Measurements from ENCODE around the gene DUSP6. TPM values are rescaled to one million over a fixed set of nuclear protein-coding genes. Genes with fewer than 3 reads are reported as not detected.

DUSP6 gene
- polyA plus RNA-seq, 2 of the 4 experiments (the other 2 are of a cell fraction): 3.8 to 27.0 TPM

GRCh38 chr12:89316705-89317139 is 35.6 kb downstream of the DUSP6 start:
- Histone ChIP-seq H3K27ac (no peak overlapping the region), H3K4me2 (no peak overlapping the region), H3K4me1 (no peaks in the 10 kb centered on the region), H3K4me3 (no peak overlapping the region), H3K9me3 (no peaks in the 10 kb centered on the region)
- 39% methylated on average over 4 of the region's 4 CpGs for WGBS (ENCODE audit: missing lambda C conversion rate)
- DNase-seq (ENCODE audit: low read depth in 1 of 2, low spot score in 1 of 2) (no peak), ATAC-seq (no peak), FAIRE-seq (no peak)
- CTCF ChIA-PET: interaction anchor here (0.6 to 1.0 kb wide), 3 partner anchors 13 to 269 kb away, joined by 3 to 5 read pairs (median 4); no protein-coding TSS in a partner anchor
- no peak for TF ChIP-seq ZC3H11A (IDR thresholded peaks at IDR 0.05)
- no peak for TF ChIP-seq FOSB (CRISPR knock-in tag; IDR thresholded peaks at IDR 0.05)
- TF ChIP-seq CHD2 (IDR thresholded peaks at IDR 0.05; ENCODE audit: low read length, partially characterized antibody): no peak
- TF ChIP-seq NPAS2 (CRISPR knock-in tag; IDR thresholded peaks at IDR 0.05; ENCODE audit: borderline replicate concordance): no peak
- no peak for TF ChIP-seq HMGXB4 (CRISPR knock-in tag; IDR thresholded peaks at IDR 0.05; ENCODE audit: borderline replicate concordance)
- no peak for TF ChIP-seq HOXB13 (CRISPR knock-in tag; IDR thresholded peaks at IDR 0.05; ENCODE audit: low read depth)
- TF ChIP-seq, protein P1, sequence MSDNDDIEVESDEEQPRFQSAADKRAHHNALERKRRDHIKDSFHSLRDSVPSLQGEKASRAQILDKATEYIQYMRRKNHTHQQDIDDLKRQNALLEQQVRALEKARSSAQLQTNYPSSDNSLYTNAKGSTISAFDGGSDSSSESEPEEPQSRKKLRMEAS (IDR thresholded peaks at IDR 0.05): no peak
- TF ChIP-seq PHF8 (IDR thresholded peaks at IDR 0.05; ENCODE audit: borderline replicate concordance, low read depth): no peak
- no peak for TF ChIP-seq MAFK (IDR thresholded peaks at IDR 0.05; ENCODE audit: partially characterized antibody)
- POLR2A ChIA-PET: no interaction called here

DNA sequence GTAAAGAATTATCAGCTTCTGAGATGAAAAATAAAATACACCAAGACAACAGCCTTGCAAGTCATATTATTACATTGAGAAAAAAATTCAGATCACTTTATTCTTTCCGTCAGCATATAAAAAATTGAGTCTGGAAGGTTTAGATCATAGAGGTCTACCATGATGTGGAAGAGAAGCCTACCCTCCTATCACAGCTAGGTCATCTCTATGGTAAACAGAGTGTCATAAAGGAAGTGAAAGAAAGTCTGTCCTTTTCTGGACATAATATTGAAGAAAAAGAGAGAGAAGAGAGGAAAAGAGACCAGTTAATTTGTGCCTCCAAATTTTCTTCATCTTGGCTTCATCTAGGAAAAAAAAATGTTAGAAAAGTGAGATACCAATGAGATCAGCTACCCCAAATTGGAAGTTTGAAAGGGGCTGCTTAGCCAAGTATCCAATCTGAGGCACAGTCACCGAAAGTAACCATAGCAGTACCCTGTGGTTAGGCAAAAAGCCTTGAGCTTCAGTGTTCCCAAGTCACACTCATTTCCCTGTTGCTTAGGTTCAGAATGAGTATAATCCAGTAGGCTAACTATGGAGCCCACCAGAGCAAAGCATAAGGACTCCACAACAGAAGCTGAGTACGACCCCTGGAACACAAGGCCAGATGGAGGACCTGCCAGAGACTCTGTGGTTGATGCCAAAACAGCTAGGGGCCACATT is 38.1 kb downstream of the DUSP6 start:
- peak; percentile 18 for FAIRE-seq
- H3K9me3 ChIP-seq: no peaks in the 10 kb centered on the region
- DNase-seq (ENCODE audit: low read depth in 1 of 2, low spot score in 1 of 2): no peak
- WGBS (ENCODE audit: missing lambda C conversion rate): 73% methylated on average over 3 of the region's 3 CpGs
- ChIA-PET CTCF (interaction anchor here (0.7 to 0.9 kb wide), 2 partner anchors 9 to 264 kb away, joined by 3 read pairs; no protein-coding TSS in a partner anchor), POLR2A (no interaction called here)
- TF ChIP-seq MAZ (IDR thresholded peaks at IDR 0.05; ENCODE audit: borderline replicate concordance, low read depth, low read length) (no peak), ZFP36 (IDR thresholded peaks at IDR 0.05; ENCODE audit: borderline replicate concordance, partially characterized antibody) (no peak), ZC3H11A (IDR thresholded peaks at IDR 0.05) (no peak), HOXA7 (CRISPR knock-in tag; IDR thresholded peaks at IDR 0.05) (no peak), FOSB (CRISPR knock-in tag; IDR thresholded peaks at IDR 0.05) (no peak), CBX8 (IDR thresholded peaks at IDR 0.05) (no peak), BHLHE40 (IDR thresholded peaks at IDR 0.05; ENCODE audit: low read depth, low read length) (no peak), FOXS1 (CRISPR knock-in tag; IDR thresholded peaks at IDR 0.05) (no peak), HOXB13 (CRISPR knock-in tag; IDR thresholded peaks at IDR 0.05; ENCODE audit: low read depth) (no peak), CHD2 (IDR thresholded peaks at IDR 0.05; ENCODE audit: low read length, partially characterized antibody) (no peak), E2F6 (IDR thresholded peaks at IDR 0.05; ENCODE audit: borderline replicate concordance, low read depth) (no peak), FOSL2 (IDR thresholded peaks at IDR 0.05) (no peak), FOSL2 (CRISPR knock-in tag; IDR thresholded peaks at IDR 0.05) (no peak), EHF (CRISPR knock-in tag; IDR thresholded peaks at IDR 0.05) (no peak)
- TF ChIP-seq, protein P2, sequence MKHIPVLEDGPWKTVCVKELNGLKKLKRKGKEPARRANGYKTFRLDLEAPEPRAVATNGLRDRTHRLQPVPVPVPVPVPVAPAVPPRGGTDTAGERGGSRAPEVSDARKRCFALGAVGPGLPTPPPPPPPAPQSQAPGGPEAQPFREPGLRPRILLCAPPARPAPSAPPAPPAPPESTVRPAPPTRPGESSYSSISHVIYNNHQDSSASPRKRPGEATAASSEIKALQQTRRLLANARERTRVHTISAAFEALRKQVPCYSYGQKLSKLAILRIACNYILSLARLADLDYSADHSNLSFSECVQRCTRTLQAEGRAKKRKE (CRISPR knock-in tag; IDR thresholded peaks at IDR 0.05; ENCODE audit: low read depth): no peak
- TF ChIP-seq, protein P1 (IDR thresholded peaks at IDR 0.05): no peak
- no peak overlapping the region for H3K27ac ChIP-seq
- H3K4me2 ChIP-seq: no peak overlapping the region
- no peaks in the 10 kb centered on the region for H3K4me1 ChIP-seq
- H3K4me3 ChIP-seq: no peak overlapping the region
- no peak for ATAC-seq
